Pancreas (tissue), 10 donors: ENCODE measurements around the gene PRDM12. TPM values are rescaled to one million over a fixed set of nuclear protein-coding genes. Genes with fewer than 3 reads are reported as not detected.

Experiments
- ATAC-seq, 4 donors: fragments of 200-7000 bp; cut with Tn5 transposase; one replicate each; pipeline versions ENCODE4 v1.8.0 to v1.9.1; 2020; ENCODE audit warnings: mild to moderate bottlenecking in 4 of 4, moderate library complexity in 4 of 4
- DNase-seq, 6 donors: peaks; one replicate each; pipeline ENCODE4 v3.0.0-alpha.2; 2020
- FAIRE-seq: peaks from 2 replicates; lab custom pipeline; 2012; peaks lifted over from hg19 to GRCh38; lab: Jason Lieb, UNC
- H3K27ac ChIP-seq, 4 donors: fragments of 200-600 bp; sonication (generic); 1 replicate in 3 of 4; 2 replicates in 1 of 4; pipeline versions ENCODE4 v1.5.0 to v1.8.0; 2020
- H3K27me3 ChIP-seq, 4 donors: fragments of 200-600 bp; one replicate each; pipeline ENCODE4 v1.8.0; 2021
- H3K36me3 ChIP-seq, 3 donors: fragments of 200-600 bp; sonication (generic) in 1 of 3; one replicate each; pipeline versions ENCODE4 v1.5.0 to v1.8.0; 2020 to 2021
- H3K4me1 ChIP-seq, 3 donors: fragments of 200-600 bp; one replicate each; pipeline ENCODE4 v1.8.0; 2021
- H3K4me3 ChIP-seq, 4 donors: fragments of 200-600 bp; sonication (generic) in 2 of 4; one replicate each; pipeline versions ENCODE4 v1.5.0 to v1.8.0; 2020 to 2021
- H3K9me3 ChIP-seq, 4 donors: fragments of 200-600 bp; one replicate each; pipeline ENCODE4 v1.8.0; 2021
- WGBS, 2 donors: extraction: QIAGEN DNeasy Blood & Tissue Kit; methylation state at CpG; one replicate each; pipeline ENCODE4 v1.1.7; 2013; 5-methylcytosine and 5-hydroxymethylcytosine counted together
- intact Hi-C, 3 donors: fragments of 100-400 bp; cut with DNase I; formaldehyde crosslinking; loops; one replicate each; pipeline versions ENCODE4 v1.11.1 to v1.14.2; 2022
- polyA plus RNA-seq, 2 donors: library from polyadenylated mRNA; stranded (reverse); fragments of 200-250 nt; gene quantifications; one replicate each; pipeline ENCODE4 v1.2.3, GENCODE V29; 2013
- total RNA-seq, 6 donors: library from RNA; stranded (reverse); fragmentation: NEBNext Ultra II Directional in 4 of 6; extraction: Animal tissue kit (Norgen Biotek cat#: 25700) in 4 of 6; gene quantifications; one replicate each; pipeline versions ENCODE4 v1.2.1 to v1.2.4, GENCODE V29; 2021 to 2023
- TF ChIP-seq, protein P1 (sequence below), 4 donors: fragments of 200-600 bp; sonication (generic) in 3 of 4; IDR thresholded peaks; one replicate each; pipeline versions ENCODE4 v1.5.0 to v1.8.0; 2021; ENCODE audit warnings: antibody characterized with exemption in 4 of 4
- donor health status: healthy with polysubstance abuse.
- donor health status: DM: no; HTN: no; CAD: no; lungs with moderate emphysema.
- donor health status: DM: no; HTN: no; CAD: no.
- donor health status: control.
- donor health status: control.
- donor health status: Bipolar disorder and iron deficiency.
- donor health status: DM: yes; HTN: yes; CAD: no.
- donor health status: DM: no; HTN: no; CAD: no.
- donor health status: DM: no; HTN: no; CAD: no.
- donor health status: DM: yes; HTN: yes; CAD: no.

PRDM12 gene
- total and polyA plus RNA-seq, 8 donors, result 0.02 to 0.06 (median 0.06) TPM; not detected in 5

DNA sequence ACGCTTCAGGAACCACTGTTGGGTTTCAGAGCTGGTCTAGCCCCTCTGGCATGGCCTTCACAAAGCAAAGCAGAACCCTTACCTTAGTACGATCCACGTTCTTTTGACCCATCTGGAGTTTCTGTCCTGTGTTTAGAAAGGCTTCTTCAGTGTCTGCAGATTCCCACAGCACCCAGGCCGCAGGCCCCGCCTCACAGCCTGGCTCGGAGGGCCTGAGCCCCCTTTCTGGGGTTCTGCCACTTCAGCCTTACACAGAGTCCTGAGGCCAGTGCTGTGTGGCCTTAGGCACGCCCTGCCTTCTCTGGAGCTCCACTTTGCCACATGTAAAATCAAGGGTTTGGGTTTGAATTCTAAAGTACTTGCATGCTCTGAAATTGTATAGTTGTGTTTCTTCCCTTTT, 31.6 kb upstream of the PRDM12 start:
- WGBS, 2 donors, result 94% methylated on average over 7 of the region's 7 CpGs
- H3K36me3 ChIP-seq, result peaks cover 0 to 58% (median 31%) of the 10 kb centered on the region in 3 donors
- FAIRE-seq (no peak), DNase-seq (peak in 1 of 6 donors; percentile 32), ATAC-seq (no peak)
- intact Hi-C loops, result no loop called here
- no peaks in the 10 kb centered on the region for H3K9me3 ChIP-seq
- H3K4me1 ChIP-seq, result no peaks in the 10 kb centered on the region
- no peak overlapping the region for H3K27ac ChIP-seq
- H3K4me3 ChIP-seq, result no peak overlapping the region
- TF ChIP-seq, protein P1, sequence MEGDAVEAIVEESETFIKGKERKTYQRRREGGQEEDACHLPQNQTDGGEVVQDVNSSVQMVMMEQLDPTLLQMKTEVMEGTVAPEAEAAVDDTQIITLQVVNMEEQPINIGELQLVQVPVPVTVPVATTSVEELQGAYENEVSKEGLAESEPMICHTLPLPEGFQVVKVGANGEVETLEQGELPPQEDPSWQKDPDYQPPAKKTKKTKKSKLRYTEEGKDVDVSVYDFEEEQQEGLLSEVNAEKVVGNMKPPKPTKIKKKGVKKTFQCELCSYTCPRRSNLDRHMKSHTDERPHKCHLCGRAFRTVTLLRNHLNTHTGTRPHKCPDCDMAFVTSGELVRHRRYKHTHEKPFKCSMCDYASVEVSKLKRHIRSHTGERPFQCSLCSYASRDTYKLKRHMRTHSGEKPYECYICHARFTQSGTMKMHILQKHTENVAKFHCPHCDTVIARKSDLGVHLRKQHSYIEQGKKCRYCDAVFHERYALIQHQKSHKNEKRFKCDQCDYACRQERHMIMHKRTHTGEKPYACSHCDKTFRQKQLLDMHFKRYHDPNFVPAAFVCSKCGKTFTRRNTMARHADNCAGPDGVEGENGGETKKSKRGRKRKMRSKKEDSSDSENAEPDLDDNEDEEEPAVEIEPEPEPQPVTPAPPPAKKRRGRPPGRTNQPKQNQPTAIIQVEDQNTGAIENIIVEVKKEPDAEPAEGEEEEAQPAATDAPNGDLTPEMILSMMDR (IDR thresholded peaks at IDR 0.05), result no peak
- no peaks in the 10 kb centered on the region for H3K27me3 ChIP-seq

- no peak for ATAC-seq
- DNase-seq, result no peak
- intact Hi-C loops, result no loop called here
Observed at GRCh38 chr9:130633336-130634190, 30.8 kb upstream of the PRDM12 start.

DNA sequence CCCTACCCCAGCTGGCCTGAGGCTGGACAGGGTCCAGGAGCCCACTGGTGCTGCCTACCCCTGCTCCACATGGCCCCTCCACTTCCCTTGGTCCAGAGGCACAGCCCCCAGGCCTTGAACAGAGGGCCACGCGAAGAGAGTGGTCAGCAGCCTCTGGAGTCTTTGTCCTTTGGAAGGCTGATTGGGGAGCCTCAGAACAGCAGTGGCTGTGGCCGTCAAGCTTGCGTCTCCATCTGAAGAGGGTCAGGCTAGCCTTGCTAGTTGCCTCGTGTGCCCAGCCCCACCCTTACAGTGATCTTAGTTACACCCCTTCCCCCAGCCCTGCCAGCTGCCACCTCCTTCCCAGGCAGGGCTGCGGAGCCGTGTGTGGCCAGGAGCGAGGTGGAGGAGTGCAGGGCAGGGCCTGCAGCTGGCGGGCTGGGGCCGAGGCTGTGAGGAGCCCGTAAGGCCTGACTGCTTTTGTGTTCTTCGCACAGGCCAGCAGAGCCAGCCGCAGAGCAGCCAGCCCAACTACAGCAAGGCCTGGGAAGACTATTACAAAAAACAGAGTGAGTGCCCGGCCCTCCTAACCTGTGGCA, 30.1 kb upstream of the PRDM12 start:
- TF ChIP-seq, protein P1 (IDR thresholded peaks at IDR 0.05), result no peak
- Histone ChIP-seq H3K4me1 (no peaks in the 10 kb centered on the region), H3K4me3 (no peak overlapping the region), H3K9me3 (no peaks in the 10 kb centered on the region), H3K27me3 (no peaks in the 10 kb centered on the region), H3K27ac (no peak overlapping the region), H3K36me3 (peaks cover 0 to 65% (median 31%) of the 10 kb centered on the region in 3 donors)
- DNase-seq (no peak), ATAC-seq (no peak), FAIRE-seq (no peak)
- intact Hi-C loops, result no loop called here
- WGBS, 2 donors, result 93 to 96% methylated on average over 14 of the region's 14 CpGs

More at GRCh38 chr9:130633336-130634190, 30.8 kb upstream of the PRDM12 start:
- Histone ChIP-seq H3K4me1 (no peaks in the 10 kb centered on the region), H3K27ac (no peak overlapping the region), H3K9me3 (no peaks in the 10 kb centered on the region), H3K4me3 (no peak overlapping the region), H3K36me3 (peaks cover 0 to 62% (median 31%) of the 10 kb centered on the region in 3 donors), H3K27me3 (no peaks in the 10 kb centered on the region)
- no peak for FAIRE-seq
- TF ChIP-seq, protein P1 (IDR thresholded peaks at IDR 0.05), result no peak
- 94 to 98% methylated on average over 24 to 25 of the region's 25 CpGs for WGBS, 2 donors

- no peak overlapping the region for H3K4me3 ChIP-seq
- TF ChIP-seq, protein P1 (IDR thresholded peaks at IDR 0.05), result no peak
- H3K36me3 ChIP-seq, result peaks cover 0 to 65% (median 31%) of the 10 kb centered on the region in 3 donors
- FAIRE-seq (no peak), ATAC-seq (no peak), DNase-seq (peak in 1 of 6 donors; percentile 18)
- intact Hi-C loops, result no loop called here
- no peak overlapping the region for H3K27ac ChIP-seq
- no peaks in the 10 kb centered on the region for H3K27me3 ChIP-seq
- H3K4me1 ChIP-seq, result no peaks in the 10 kb centered on the region
- 88 to 91% methylated on average over 8 of the region's 8 CpGs for WGBS, 2 donors
- H3K9me3 ChIP-seq, result no peaks in the 10 kb centered on the region
Observed at GRCh38 chr9:130634801-130635200, 29.6 kb upstream of the PRDM12 start.
